Neural crest cell (in vitro differentiated cells): ENCODE results near the gene CTCF. TPM values are rescaled to one million over a fixed set of nuclear protein-coding genes. Genes with fewer than 3 reads are reported as not detected.

Experiments used
- DNase-seq: peaks from one replicate; pipeline ENCODE4 v3.0.0; 2021; ENCODE audit warnings: low read depth, mixed read lengths, low spot score
- H3K27ac Mint-ChIP-seq: one replicate; pipeline ENCODE4 v1.8.0; 2021; ENCODE audit warnings: mild to moderate bottlenecking, mixed read lengths; ENCODE audit not compliant: unreplicated experiment
- H3K27me3 Mint-ChIP-seq: 2 replicates; pipeline ENCODE4 v1.8.0; 2021; ENCODE audit warnings: low read depth, mild to moderate bottlenecking, mixed read lengths
- H3K36me3 Mint-ChIP-seq: 2 replicates; pipeline ENCODE4 v1.8.0; 2021; ENCODE audit warnings: low read depth, mild to moderate bottlenecking, mixed read lengths
- H3K4me1 Mint-ChIP-seq: 2 replicates; pipeline ENCODE4 v1.8.0; 2021; ENCODE audit warnings: mixed read lengths
- H3K4me3 Mint-ChIP-seq: one replicate; pipeline ENCODE4 v1.8.0; 2021; ENCODE audit warnings: mild to moderate bottlenecking, mixed read lengths
- H3K9me3 Mint-ChIP-seq: 2 replicates; pipeline ENCODE4 v1.8.0; 2021; ENCODE audit warnings: mixed read lengths
- total RNA-seq: library from RNA; stranded (reverse); gene quantifications from 2 replicates; pipeline ENCODE4 v1.2.1, GENCODE V29; 2021
- TF ChIP-seq, protein P1 (sequence below): fragments of 200-600 bp; sonication (generic); conservative IDR thresholded peaks from 2 replicates; pipeline ENCODE4 v1.5.0; 2021; ENCODE audit warnings: antibody characterized with exemption, mild to moderate bottlenecking

Gene CTCF
- total RNA-seq, 1 donor from 2014 or later, result 78.8 TPM

DNA sequence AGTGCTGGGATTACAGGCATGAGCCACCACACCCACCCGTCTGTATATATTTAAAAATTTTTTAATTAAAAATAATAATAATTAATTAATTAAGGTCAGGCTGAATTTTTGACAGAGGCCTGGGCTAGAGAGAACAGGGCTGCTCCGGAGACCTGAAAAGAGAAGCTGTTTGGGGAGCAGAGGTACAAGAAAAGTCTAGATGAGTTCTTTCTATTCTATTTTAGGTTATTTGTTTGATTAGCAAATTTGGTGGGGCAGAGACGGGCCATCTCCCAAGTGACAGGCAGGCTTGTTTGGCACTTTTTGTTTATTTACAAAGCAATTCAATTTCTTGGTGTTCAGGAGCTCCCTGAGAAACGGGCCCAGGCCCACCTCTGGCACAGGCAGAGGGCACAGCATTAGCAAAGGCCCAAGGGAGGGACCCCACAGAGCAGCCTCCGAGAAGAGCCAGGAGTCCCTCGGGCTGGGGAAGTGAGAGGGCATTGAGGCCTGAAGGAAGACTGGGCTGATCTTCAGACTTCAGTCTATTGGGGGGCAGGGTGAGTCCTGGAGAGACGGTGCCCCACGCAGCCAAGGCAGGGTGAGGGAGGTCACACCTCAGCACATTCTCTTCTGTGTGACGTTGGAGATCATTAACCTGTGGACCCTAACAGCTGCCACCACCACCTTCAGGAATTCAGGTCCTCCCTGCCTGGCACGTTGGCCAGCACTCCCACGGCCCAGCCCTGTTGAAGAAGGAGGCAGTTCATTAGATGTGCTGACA, 44.5 kb upstream of the CTCF start:
- no peak for DNase-seq
- H3K36me3 Mint-ChIP-seq, result no peaks in the 10 kb centered on the region
- no peak overlapping the region for H3K4me3 Mint-ChIP-seq
- TF ChIP-seq, protein P1, sequence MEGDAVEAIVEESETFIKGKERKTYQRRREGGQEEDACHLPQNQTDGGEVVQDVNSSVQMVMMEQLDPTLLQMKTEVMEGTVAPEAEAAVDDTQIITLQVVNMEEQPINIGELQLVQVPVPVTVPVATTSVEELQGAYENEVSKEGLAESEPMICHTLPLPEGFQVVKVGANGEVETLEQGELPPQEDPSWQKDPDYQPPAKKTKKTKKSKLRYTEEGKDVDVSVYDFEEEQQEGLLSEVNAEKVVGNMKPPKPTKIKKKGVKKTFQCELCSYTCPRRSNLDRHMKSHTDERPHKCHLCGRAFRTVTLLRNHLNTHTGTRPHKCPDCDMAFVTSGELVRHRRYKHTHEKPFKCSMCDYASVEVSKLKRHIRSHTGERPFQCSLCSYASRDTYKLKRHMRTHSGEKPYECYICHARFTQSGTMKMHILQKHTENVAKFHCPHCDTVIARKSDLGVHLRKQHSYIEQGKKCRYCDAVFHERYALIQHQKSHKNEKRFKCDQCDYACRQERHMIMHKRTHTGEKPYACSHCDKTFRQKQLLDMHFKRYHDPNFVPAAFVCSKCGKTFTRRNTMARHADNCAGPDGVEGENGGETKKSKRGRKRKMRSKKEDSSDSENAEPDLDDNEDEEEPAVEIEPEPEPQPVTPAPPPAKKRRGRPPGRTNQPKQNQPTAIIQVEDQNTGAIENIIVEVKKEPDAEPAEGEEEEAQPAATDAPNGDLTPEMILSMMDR, result no peak
- peaks cover 15% of the 10 kb centered on the region for H3K4me1 Mint-ChIP-seq
- H3K27ac Mint-ChIP-seq, result no peak overlapping the region
- H3K9me3 Mint-ChIP-seq, result no peaks in the 10 kb centered on the region
- H3K27me3 Mint-ChIP-seq, result peaks cover 9% of the 10 kb centered on the region

DNA sequence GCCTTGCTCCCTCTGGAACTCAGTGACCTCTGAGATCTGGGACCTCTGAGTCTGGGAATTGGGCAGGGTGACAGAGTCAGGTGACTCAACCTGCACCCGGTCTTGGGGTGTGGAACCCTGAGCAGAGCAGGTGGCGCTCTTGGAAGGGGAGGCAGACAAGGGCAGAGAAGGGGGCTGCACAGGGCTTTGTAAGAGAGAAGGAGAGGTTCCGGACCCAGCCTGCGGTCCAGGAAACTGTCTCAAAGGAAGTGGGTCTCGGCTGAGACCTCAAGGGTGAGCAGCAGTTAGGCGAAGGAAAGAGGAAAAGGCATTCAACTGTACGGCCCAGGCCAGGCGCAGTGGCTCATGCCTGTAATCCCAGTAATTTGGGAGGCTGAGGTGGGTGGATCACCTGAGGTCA, 43.6 kb upstream of the CTCF start:
- no peak overlapping the region for H3K27ac Mint-ChIP-seq
- H3K27me3 Mint-ChIP-seq, result peaks cover 9% of the 10 kb centered on the region
- H3K4me3 Mint-ChIP-seq, result no peak overlapping the region
- no peak for DNase-seq
- no peaks in the 10 kb centered on the region for H3K9me3 Mint-ChIP-seq
- no peaks in the 10 kb centered on the region for H3K36me3 Mint-ChIP-seq
- peaks cover 15% of the 10 kb centered on the region for H3K4me1 Mint-ChIP-seq
- TF ChIP-seq, protein P1, result no peak

DNA sequence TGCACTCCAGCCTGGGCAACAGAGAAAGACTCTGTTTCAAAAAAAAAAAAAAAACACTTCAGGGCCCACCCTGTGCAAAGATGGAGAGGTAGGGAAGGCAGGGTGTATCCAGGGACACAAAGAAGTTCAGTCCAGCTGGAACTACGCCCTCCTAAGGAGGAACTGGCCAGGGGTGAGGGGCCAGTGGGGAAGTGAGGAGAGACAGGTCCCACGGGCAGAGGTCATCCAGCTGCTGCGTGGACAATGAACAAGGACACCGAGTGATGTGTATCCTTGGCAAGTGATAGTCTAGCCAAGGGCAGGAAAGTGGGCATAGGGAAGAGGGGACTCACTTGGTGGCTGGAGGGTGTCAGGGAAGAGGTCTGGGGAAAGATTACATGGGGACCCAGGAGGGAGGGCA, 43.1 kb upstream of the CTCF start:
- peaks cover 15% of the 10 kb centered on the region for H3K4me1 Mint-ChIP-seq
- no peak overlapping the region for H3K4me3 Mint-ChIP-seq
- no peak overlapping the region for H3K27ac Mint-ChIP-seq
- H3K27me3 Mint-ChIP-seq, result peaks cover 9% of the 10 kb centered on the region
- TF ChIP-seq, protein P1, result no peak
- no peak for DNase-seq
- H3K9me3 Mint-ChIP-seq, result no peaks in the 10 kb centered on the region
- H3K36me3 Mint-ChIP-seq, result no peaks in the 10 kb centered on the region

DNA sequence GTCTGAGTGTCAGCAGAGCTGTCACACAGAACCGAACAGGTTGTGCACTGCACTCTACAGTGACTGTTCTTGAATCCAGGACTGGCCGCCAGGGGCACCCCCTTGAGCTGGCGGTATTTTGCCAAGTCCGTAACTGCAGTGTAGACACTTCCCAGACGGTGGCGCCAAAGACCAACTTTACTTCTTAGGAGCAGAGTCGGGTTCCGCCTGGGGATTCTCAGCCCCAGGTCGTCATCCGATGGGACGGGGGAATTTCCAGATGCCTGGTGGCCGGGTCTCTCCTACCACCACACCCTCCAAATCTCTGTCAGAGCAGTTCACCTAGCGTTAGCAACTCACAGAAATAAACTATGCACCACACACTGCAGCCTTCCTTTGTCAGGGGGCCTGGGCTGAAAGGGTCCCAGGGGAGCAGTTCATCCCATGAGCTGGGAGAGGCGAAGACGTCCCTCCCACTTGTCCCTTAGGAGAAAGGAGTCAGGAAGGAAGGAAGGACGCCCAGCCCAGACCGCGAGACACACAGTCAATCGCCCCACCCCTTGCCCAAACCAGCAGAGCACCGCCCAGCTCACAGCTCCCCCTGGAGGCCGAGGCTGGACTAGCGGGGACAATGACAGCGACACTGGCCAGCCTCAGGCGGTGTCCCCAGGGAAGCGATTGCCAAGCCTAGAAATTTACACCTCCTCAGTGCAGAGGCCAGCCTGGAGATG, 41.1 kb upstream of the CTCF start:
- peaks cover 11% of the 10 kb centered on the region for H3K27me3 Mint-ChIP-seq
- H3K27ac Mint-ChIP-seq, result peak overlapping the region; percentile 98
- peak overlapping the region; percentile 91 for H3K4me3 Mint-ChIP-seq
- no peaks in the 10 kb centered on the region for H3K9me3 Mint-ChIP-seq
- H3K4me1 Mint-ChIP-seq, result peaks cover 11% of the 10 kb centered on the region
- no peaks in the 10 kb centered on the region for H3K36me3 Mint-ChIP-seq
- peak; percentile 99 for DNase-seq
- TF ChIP-seq, protein P1, result peak; percentile 75

DNA sequence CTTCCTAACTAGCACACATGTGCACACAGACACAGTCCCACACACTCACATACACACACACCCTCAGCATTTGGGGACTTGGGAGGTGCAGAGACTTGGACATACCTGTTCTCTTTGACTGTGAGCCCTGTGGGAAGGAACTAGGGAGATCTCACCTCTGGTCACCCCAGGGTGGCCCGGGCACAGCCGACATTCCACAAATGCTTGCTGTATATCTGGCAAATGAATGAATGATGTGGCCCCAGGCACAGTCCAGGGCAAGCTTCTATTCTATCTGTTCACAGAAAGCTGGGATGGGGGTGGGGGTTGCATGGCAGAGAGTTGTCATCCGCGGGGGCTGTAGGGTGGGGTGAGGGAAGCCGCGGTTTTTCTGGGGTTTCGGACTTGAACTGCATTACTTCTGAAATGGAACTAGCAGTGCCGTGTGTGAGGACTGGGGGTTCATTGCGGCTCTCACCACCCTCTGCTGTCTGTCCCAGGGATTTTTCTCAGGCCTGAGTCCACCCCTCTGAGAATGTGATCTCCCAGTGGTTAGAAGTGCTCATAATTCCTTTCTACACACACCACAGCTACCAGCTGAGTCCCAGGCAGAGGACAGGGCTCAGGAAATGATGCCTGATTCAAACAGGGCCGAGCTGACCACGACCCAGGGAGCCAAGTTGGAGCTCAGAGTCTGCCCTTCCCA, 37.0 kb upstream of the CTCF start:
- H3K27ac Mint-ChIP-seq, result no peak overlapping the region
- peaks cover 15% of the 10 kb centered on the region for H3K27me3 Mint-ChIP-seq

More for the DNA sequence above, 37.0 kb upstream of the CTCF start:
- Mint-ChIP-seq H3K4me1 (peaks cover 16% of the 10 kb centered on the region), H3K4me3 (peak overlapping the region; percentile 57), H3K9me3 (no peaks in the 10 kb centered on the region), H3K36me3 (no peaks in the 10 kb centered on the region)
- DNase-seq, result no peak
- TF ChIP-seq, protein P1, result no peak
